A673 (cell line): ENCODE measurements around the gene TRAF5.

Source experiments
- EZH2 ChIP-seq: fragments of 200-600 bp; sonication (generic); IDR thresholded peaks from 2 replicates; pipeline ENCODE4 v1.6.1; 2017; ENCODE audit warnings: borderline replicate concordance, low read depth, mild to moderate bottlenecking, mixed read lengths, antibody characterized with exemption, low read length; ENCODE audit not compliant: poor library complexity, severe bottlenecking
- TF ChIP-seq, protein P1 (sequence below): fragments of 300-800, 200-600 bp; sonication (generic); conservative IDR thresholded peaks from 2 replicates; pipeline ENCODE4 v1.5.1; 2017; ENCODE audit warnings: low read depth, mild to moderate bottlenecking, antibody characterized with exemption, low read length, moderate library complexity, mixed read lengths

- TF ChIP-seq, protein P1, sequence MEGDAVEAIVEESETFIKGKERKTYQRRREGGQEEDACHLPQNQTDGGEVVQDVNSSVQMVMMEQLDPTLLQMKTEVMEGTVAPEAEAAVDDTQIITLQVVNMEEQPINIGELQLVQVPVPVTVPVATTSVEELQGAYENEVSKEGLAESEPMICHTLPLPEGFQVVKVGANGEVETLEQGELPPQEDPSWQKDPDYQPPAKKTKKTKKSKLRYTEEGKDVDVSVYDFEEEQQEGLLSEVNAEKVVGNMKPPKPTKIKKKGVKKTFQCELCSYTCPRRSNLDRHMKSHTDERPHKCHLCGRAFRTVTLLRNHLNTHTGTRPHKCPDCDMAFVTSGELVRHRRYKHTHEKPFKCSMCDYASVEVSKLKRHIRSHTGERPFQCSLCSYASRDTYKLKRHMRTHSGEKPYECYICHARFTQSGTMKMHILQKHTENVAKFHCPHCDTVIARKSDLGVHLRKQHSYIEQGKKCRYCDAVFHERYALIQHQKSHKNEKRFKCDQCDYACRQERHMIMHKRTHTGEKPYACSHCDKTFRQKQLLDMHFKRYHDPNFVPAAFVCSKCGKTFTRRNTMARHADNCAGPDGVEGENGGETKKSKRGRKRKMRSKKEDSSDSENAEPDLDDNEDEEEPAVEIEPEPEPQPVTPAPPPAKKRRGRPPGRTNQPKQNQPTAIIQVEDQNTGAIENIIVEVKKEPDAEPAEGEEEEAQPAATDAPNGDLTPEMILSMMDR = no peak
- no peak for TF ChIP-seq EZH2
Measured at GRCh38 chr1:211375146-211375818, 48.6 kb downstream of the TRAF5 start.
